GM12878 (cell line): ENCODE data around the gene HIF3A. TPM values are rescaled to one million over a fixed set of nuclear protein-coding genes. Genes with fewer than 3 reads are reported as not detected.

Experiments used
- ATAC-seq: fragments of 200-7000 bp; cut with Tn5 transposase; 3 replicates; pipeline ENCODE4 v1.9.1; 2020; ENCODE audit warnings: mild to moderate bottlenecking, moderate library complexity
- BruUV-seq: library from RNA; stranded (reverse); fragments of 400-500 nt; replicated peaks from 2 replicates; lab custom pipeline; 2021; lab: Mats Ljungman, UMichigan
- CTCF ChIA-PET: fragments of 300-600 bp; sonication (Branson Sonifier 250); formaldehyde crosslinking; extraction: SDS; loops from one replicate; lab custom pipeline; 2021; ENCODE audit warnings: inconsistent platforms; lab: Yijun Ruan, JAX
- POLR2A ChIA-PET: fragments of 350-600 bp; formaldehyde crosslinking; extraction: SDS; loops from one replicate; lab custom pipeline; 2021; ENCODE audit warnings: inconsistent platforms; lab: Charles Lee
- RAD21 ChIA-PET: fragments of 300-600 bp; sonication (Branson Sonifier 250); formaldehyde crosslinking; loops from one replicate; lab custom pipeline; 2023; ENCODE audit warnings: antibody characterized with exemption; ENCODE audit not compliant: unreplicated experiment; lab: Charles Lee
- SMC1A ChIA-PET: fragments of 300-600 bp; sonication (Branson Sonifier 250); formaldehyde crosslinking; loops from one replicate; lab custom pipeline; 2023; ENCODE audit not compliant: unreplicated experiment, uncharacterized antibody; lab: Charles Lee
- DNase-seq: peaks from one replicate; pipeline ENCODE4 v3.0.0-alpha.2; 2011; ENCODE audit warnings: low read depth, low spot score
- FAIRE-seq: peaks from 3 replicates; lab custom pipeline; 2011; peaks lifted over from hg19 to GRCh38; lab: Jason Lieb, UNC
- H2AFZ ChIP-seq: 2 replicates; pipeline ENCODE4 v1.6.0; 2011; ENCODE audit warnings: low read depth, low read length, control low read depth; ENCODE audit not compliant: control insufficient read depth
- H3K27ac ChIP-seq: 2 replicates; pipeline ENCODE4 v1.5.1; 2011; ENCODE audit warnings: control low read depth; ENCODE audit not compliant: control insufficient read depth, insufficient read depth
- H3K27me3 ChIP-seq, 2 experiments: replicated peaks in 1 of 2; 2 replicates each; pipeline versions ENCODE4 v1.6.0 to v1.6.1; 2011; ENCODE audit warnings: low read length in 1 of 2; ENCODE audit not compliant: control insufficient read depth in 2 of 2, insufficient read depth in 2 of 2
- H3K36me3 ChIP-seq, 2 experiments: 2 replicates each; pipeline ENCODE4 v1.5.1; 2011; ENCODE audit warnings: low read length in 1 of 2; ENCODE audit not compliant: control insufficient read depth in 2 of 2, insufficient read depth in 2 of 2
- H3K4me1 ChIP-seq: 2 replicates; pipeline ENCODE4 v1.6.1; 2011; ENCODE audit warnings: mild to moderate bottlenecking, low read length, moderate library complexity, mixed read lengths; ENCODE audit not compliant: control insufficient read depth, insufficient read depth
- H3K4me2 ChIP-seq: 2 replicates; pipeline ENCODE4 v1.6.0; 2011; ENCODE audit warnings: control low read depth; ENCODE audit not compliant: control insufficient read depth, insufficient read depth
- H3K4me3 ChIP-seq: fragments of 200-600 bp; sonication (generic); 2 replicates; pipeline ENCODE4 v1.5.1; 2016
- H3K79me2 ChIP-seq: 2 replicates; pipeline ENCODE4 v1.6.0; 2011; ENCODE audit warnings: low read length; ENCODE audit not compliant: control insufficient read depth, insufficient read depth
- H3K9ac ChIP-seq: 2 replicates; pipeline ENCODE4 v1.8.0; 2011; ENCODE audit warnings: low read length, control low read depth, mixed read lengths; ENCODE audit not compliant: control insufficient read depth, insufficient read depth
- H3K9me3 ChIP-seq: replicated peaks from 3 replicates; pipeline ENCODE4 v1.5.1; 2011; ENCODE audit warnings: mild to moderate bottlenecking, low read length; ENCODE audit not compliant: control insufficient read depth, insufficient read depth
- H4K20me1 ChIP-seq: 2 replicates; pipeline ENCODE4 v1.6.0; 2011; ENCODE audit not compliant: control insufficient read depth, insufficient read depth
- CBX5 ChIP-seq: sonication (generic); IDR thresholded peaks from 2 replicates; pipeline ENCODE4 v1.6.1; 2016; ENCODE audit warnings: low read depth, moderate library complexity, mild to moderate bottlenecking, inconsistent platforms
- CEBPZ ChIP-seq: fragments of 150-350 bp; IDR thresholded peaks from 2 replicates; pipeline ENCODE4 v1.6.1; 2016; ENCODE audit warnings: low read depth, low read length
- NKRF ChIP-seq: fragments of 450-650 bp; conservative IDR thresholded peaks from 2 replicates; pipeline ENCODE4 v1.6.1; 2017; ENCODE audit warnings: mild to moderate bottlenecking, moderate library complexity
- WGBS: methylation state at CpG from one replicate; pipeline ENCODE4 v1.1.6; 2016; ENCODE audit warnings: low lambda C conversion rate; ENCODE audit not compliant: insufficient replicate concordance, insufficient coverage; ENCODE audit errors: missing lambda C conversion rate; 5-methylcytosine and 5-hydroxymethylcytosine counted together
- in situ Hi-C: fragments of 300-500 bp; cut with MboI; formaldehyde crosslinking; loops from 9 replicates; pipeline ENCODE4 v1.14.3; 2018; ENCODE audit warnings: mixed read lengths
- intact Hi-C: fragments of 100-400 bp; cut with micrococcal nuclease; formaldehyde crosslinking; loops from one replicate; pipeline ENCODE4 v1.14.2; 2022; ENCODE audit not compliant: unreplicated experiment
- polyA plus RNA-seq, 11 experiments: library from polyadenylated mRNA; depleted of rRNA in 4 of 11; unstranded in 6 of 11; stranded (reverse) in 5 of 11; fragments of >200 nt; fragmentation: Nextera tagmentation in 4 of 11; fragmentation: Illumina TruSeq in 1 of 11; extraction: Ambion mirVana in 4 of 11; extraction: Trizol in 1 of 11; gene quantifications; 1 replicate in 1 of 11; 2 replicates in 10 of 11; pipeline versions ENCODE4 v1.2.1 to v1.2.3, GENCODE V29; 2011 to 2016; ENCODE audit warnings: inconsistent platforms in 2 of 11, missing spikeins in 2 of 11, low read depth in 1 of 11
- total RNA-seq, 4 experiments: library from RNA; depleted of rRNA in 3 of 4; stranded (reverse); fragments of >200 nt in 3 of 4; fragmentation: Illumina TruSeq in 1 of 4; extraction: Trizol in 1 of 4; gene quantifications; 2 replicates each; pipeline versions ENCODE4 v1.2.1 to v1.2.3, GENCODE V29; 2013 to 2021

The HIF3A gene
- total and polyA plus RNA-seq, 10 of the 15 experiments (the other 5 are each of a cell fraction or from before 2014, with no cell fraction given), result 0.03 to 0.20 (median 0.06) TPM; not detected in 5

GRCh38 chr19:46308510-46308909, 11.7 kb downstream of the HIF3A start:
- TF ChIP-seq CBX5 (no peak), NKRF (no peak), CEBPZ (no peak)
- TF ChIP-seq, all 136 proteins: peak for 0
- H3K4me3 ChIP-seq, result no peak overlapping the region
- ATAC-seq (no peak), DNase-seq (no peak), FAIRE-seq (no peak)
- 59% methylated on average over 15 of the region's 15 CpGs for WGBS
- POLR2A ChIA-PET, result no interaction called here
- intact Hi-C loops, result no loop called here
- H2AFZ ChIP-seq, result no peak overlapping the region
- no peak overlapping the region for H3K4me2 ChIP-seq
- H3K9me3 ChIP-seq, result peaks cover 1% of the 10 kb centered on the region; the same call in 1 of the 3 replicates
- H3K27ac ChIP-seq, result no peak overlapping the region
- H3K27me3 ChIP-seq, result no peaks in the 10 kb centered on the region; a peak in 1 of 4 replicates
- RAD21 ChIA-PET, result no interaction called here
- no peak overlapping the region for H3K9ac ChIP-seq
- no peaks in the 10 kb centered on the region for H4K20me1 ChIP-seq
- BruUV-seq, result no TSS peak
- in situ Hi-C loops, result no loop called here
- SMC1A ChIA-PET, result no interaction called here
- H3K4me1 ChIP-seq, result no peaks in the 10 kb centered on the region
- H3K36me3 ChIP-seq, result no peaks in the 10 kb centered on the region
- H3K79me2 ChIP-seq, result no peaks in the 10 kb centered on the region
- CTCF ChIA-PET, result interaction anchor here (1.1 kb wide), 1 partner anchor 11 kb away, joined by 3 read pairs; the partner anchor contains the start of gene HIF3A
